HL-60 (cell line): ENCODE results near the gene OR1N1.

Experiments used
- DNase-seq, 2 experiments: peaks; one replicate each; pipeline ENCODE4 v3.0.0-alpha.2; 2010 to 2020; ENCODE audit warnings: low read depth in 1 of 2, low spot score in 1 of 2
- H3K27ac ChIP-seq: fragments of 250-450 bp; sonication (Bioruptor Pico); replicated peaks from 2 replicates; pipeline ENCODE4 v1.5.1; 2020; ENCODE audit warnings: mild to moderate bottlenecking, moderate library complexity
- H3K27me3 ChIP-seq: fragments of 250-450 bp; sonication (Bioruptor Pico); 2 replicates; pipeline ENCODE4 v1.5.1; 2021; ENCODE audit warnings: mild to moderate bottlenecking, moderate library complexity; ENCODE audit not compliant: insufficient read depth, poor library complexity, severe bottlenecking
- H3K4me3 ChIP-seq: replicated peaks from 2 replicates; pipeline ENCODE4 v1.5.1; 2011; ENCODE audit warnings: mild to moderate bottlenecking, control low read depth, low read length; ENCODE audit not compliant: insufficient read depth
- GABPA ChIP-seq: IDR thresholded peaks from 2 replicates; pipeline ENCODE4 v1.6.1; 2012; ENCODE audit warnings: low read depth
- POLR2AphosphoS5 ChIP-seq: IDR thresholded peaks from 2 replicates; pipeline ENCODE4 v1.6.1; 2012; ENCODE audit warnings: low read depth
- SPI1 ChIP-seq: IDR thresholded peaks from 2 replicates; pipeline ENCODE4 v1.6.1; 2012; ENCODE audit warnings: low read depth, mild to moderate bottlenecking, borderline replicate concordance
- long read RNA-seq: library from polyadenylated mRNA; unstranded; transcript quantifications from one replicate; pipeline ENCODE4 v2.0.0, GENCODE V29; 2020
- TF ChIP-seq, protein P1 (sequence below): IDR thresholded peaks from 2 replicates; pipeline ENCODE4 v1.6.1; 2012; ENCODE audit warnings: low read depth; ENCODE audit not compliant: insufficient replicate concordance
- TF ChIP-seq, protein P2 (sequence below): IDR thresholded peaks from one replicate; pipeline ENCODE4 v1.5.1; 2011; ENCODE audit warnings: low read length, control low read depth, inconsistent platforms; ENCODE audit not compliant: insufficient read depth

The OR1N1 gene, protein sequence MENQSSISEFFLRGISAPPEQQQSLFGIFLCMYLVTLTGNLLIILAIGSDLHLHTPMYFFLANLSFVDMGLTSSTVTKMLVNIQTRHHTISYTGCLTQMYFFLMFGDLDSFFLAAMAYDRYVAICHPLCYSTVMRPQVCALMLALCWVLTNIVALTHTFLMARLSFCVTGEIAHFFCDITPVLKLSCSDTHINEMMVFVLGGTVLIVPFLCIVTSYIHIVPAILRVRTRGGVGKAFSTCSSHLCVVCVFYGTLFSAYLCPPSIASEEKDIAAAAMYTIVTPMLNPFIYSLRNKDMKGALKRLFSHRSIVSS
- long read RNA-seq = 0 reads

DNA sequence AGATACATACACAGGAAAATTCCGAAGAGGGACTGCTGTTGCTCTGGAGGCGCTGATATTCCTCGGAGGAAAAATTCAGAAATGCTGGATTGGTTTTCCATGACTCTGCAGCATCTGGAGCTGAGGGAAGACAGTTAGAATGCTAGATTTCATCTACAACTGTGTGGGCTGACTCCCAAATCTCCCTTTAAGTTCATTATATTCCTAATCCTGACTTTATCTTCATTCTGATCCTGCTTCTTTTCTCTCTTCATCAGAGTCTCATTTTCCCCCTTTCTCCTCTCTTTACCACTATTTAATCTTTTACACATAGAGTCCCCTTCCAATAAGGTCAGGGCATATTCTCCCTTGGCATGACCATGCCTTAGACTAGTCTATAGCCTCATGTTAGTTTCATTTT lies at the start of gene OR1N1:
OR1N1 (minus strand) TSS at position 101 of the 400 bp plus-strand sequence; CDS start at position 101, 0 bp downstream.
- Histone ChIP-seq H3K4me3 (no peak within 1 kb of the TSS), H3K27ac (no peak within 1 kb of the TSS), H3K27me3 (peaks cover 2% of the 10 kb centered on the region)
- DNase-seq = no peak
- TF ChIP-seq POLR2AphosphoS5 (no peak), SPI1 (no peak), GABPA (no peak)
- TF ChIP-seq, protein P1, sequence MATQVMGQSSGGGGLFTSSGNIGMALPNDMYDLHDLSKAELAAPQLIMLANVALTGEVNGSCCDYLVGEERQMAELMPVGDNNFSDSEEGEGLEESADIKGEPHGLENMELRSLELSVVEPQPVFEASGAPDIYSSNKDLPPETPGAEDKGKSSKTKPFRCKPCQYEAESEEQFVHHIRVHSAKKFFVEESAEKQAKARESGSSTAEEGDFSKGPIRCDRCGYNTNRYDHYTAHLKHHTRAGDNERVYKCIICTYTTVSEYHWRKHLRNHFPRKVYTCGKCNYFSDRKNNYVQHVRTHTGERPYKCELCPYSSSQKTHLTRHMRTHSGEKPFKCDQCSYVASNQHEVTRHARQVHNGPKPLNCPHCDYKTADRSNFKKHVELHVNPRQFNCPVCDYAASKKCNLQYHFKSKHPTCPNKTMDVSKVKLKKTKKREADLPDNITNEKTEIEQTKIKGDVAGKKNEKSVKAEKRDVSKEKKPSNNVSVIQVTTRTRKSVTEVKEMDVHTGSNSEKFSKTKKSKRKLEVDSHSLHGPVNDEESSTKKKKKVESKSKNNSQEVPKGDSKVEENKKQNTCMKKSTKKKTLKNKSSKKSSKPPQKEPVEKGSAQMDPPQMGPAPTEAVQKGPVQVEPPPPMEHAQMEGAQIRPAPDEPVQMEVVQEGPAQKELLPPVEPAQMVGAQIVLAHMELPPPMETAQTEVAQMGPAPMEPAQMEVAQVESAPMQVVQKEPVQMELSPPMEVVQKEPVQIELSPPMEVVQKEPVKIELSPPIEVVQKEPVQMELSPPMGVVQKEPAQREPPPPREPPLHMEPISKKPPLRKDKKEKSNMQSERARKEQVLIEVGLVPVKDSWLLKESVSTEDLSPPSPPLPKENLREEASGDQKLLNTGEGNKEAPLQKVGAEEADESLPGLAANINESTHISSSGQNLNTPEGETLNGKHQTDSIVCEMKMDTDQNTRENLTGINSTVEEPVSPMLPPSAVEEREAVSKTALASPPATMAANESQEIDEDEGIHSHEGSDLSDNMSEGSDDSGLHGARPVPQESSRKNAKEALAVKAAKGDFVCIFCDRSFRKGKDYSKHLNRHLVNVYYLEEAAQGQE = no peak
- TF ChIP-seq, protein P2, sequence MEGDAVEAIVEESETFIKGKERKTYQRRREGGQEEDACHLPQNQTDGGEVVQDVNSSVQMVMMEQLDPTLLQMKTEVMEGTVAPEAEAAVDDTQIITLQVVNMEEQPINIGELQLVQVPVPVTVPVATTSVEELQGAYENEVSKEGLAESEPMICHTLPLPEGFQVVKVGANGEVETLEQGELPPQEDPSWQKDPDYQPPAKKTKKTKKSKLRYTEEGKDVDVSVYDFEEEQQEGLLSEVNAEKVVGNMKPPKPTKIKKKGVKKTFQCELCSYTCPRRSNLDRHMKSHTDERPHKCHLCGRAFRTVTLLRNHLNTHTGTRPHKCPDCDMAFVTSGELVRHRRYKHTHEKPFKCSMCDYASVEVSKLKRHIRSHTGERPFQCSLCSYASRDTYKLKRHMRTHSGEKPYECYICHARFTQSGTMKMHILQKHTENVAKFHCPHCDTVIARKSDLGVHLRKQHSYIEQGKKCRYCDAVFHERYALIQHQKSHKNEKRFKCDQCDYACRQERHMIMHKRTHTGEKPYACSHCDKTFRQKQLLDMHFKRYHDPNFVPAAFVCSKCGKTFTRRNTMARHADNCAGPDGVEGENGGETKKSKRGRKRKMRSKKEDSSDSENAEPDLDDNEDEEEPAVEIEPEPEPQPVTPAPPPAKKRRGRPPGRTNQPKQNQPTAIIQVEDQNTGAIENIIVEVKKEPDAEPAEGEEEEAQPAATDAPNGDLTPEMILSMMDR = no peak

DNA sequence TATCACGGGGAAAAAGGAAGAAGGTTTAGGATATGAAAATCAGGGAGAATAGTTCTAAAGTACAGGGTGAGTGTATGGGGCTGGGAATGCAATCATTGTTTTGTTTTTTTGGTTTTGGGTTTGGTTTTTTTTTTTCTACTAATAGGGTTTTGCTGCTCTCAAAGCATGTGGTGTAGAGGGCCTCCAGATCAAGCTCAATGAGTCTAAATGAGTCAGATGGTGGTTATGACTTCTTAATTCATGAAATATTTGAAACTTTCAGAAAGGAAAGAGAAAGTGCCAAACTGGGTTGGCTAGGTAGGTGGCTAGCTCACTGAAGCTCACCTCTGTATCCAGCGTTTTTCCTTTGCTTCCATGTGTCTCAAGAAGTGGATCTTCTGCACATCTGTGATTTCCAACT lies 45.4 kb upstream of the OR1N1 start:
- H3K27me3 ChIP-seq = no peaks in the 10 kb centered on the region
- H3K4me3 ChIP-seq = no peak overlapping the region
- TF ChIP-seq, protein P1 = no peak
- TF ChIP-seq GABPA (no peak), POLR2AphosphoS5 (no peak), SPI1 (no peak)
- TF ChIP-seq, protein P2 = no peak
- no peak overlapping the region for H3K27ac ChIP-seq
- no peak for DNase-seq

DNA sequence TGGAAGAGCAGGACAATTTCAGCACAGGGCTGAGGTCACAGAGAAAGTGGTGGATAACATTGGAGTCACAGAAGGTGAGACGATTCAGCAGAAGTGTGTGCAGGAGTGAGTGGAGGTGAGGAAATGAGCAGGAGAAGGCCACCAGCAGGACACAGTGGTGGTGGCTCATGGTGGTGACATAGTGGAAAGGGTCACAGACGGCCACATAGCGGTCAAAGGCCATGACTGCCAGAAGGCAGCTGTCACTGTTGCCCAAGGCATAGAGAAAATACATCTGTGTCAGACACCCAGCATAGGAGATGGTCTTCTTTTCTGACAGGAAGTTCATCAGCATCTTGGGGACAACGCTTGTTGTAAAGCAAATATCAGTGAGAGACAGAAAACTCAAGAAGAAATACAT lies 40.8 kb upstream of the OR1N1 start:
- H3K27me3 ChIP-seq = no peaks in the 10 kb centered on the region
- TF ChIP-seq GABPA (no peak), SPI1 (no peak), POLR2AphosphoS5 (no peak)
- TF ChIP-seq, protein P1 = no peak
- TF ChIP-seq, protein P2 = no peak
- DNase-seq = no peak
- H3K4me3 ChIP-seq = no peak overlapping the region
- no peak overlapping the region for H3K27ac ChIP-seq
